Panc1 (cell line): ENCODE measurements around the gene CASP3. TPM values are rescaled to one million over a fixed set of nuclear protein-coding genes. Genes with fewer than 3 reads are reported as not detected.

Source experiments
- ATAC-seq: fragments of 200-7000 bp; cut with Tn5 transposase; 2 replicates; pipeline ENCODE4 v1.9.1; 2020; ENCODE audit warnings: mild to moderate bottlenecking, moderate library complexity
- BruUV-seq: library from RNA; stranded (reverse); fragments of 400-500 nt; replicated peaks from 2 replicates; lab custom pipeline; 2021; lab: Mats Ljungman, UMichigan
- CTCF ChIA-PET: fragments of 300-600 bp; sonication (Branson Sonifier 250); formaldehyde crosslinking; loops from one replicate; lab custom pipeline; 2022; ENCODE audit warnings: antibody characterized with exemption; lab: Charles Lee
- POLR2A ChIA-PET: fragments of 300-600 bp; sonication (Branson Sonifier 250); formaldehyde crosslinking; loops from one replicate; lab custom pipeline; 2022; ENCODE audit warnings: antibody characterized with exemption; lab: Charles Lee
- DNase-seq: peaks from one replicate; pipeline ENCODE4 v3.0.0-alpha.2; 2010; ENCODE audit warnings: low read depth, low spot score
- H3K27ac ChIP-seq: 2 replicates; pipeline ENCODE4 v1.5.1; 2011; ENCODE audit warnings: mild to moderate bottlenecking, low read length, inconsistent platforms
- H3K27me3 ChIP-seq: fragments of 200-500 bp; sonication (Bioruptor generic); 2 replicates; pipeline ENCODE4 v1.6.0; 2014; ENCODE audit warnings: low read length, inconsistent platforms; ENCODE audit not compliant: control insufficient read depth, insufficient read depth
- H3K36me3 ChIP-seq: fragments of 200-500 bp; sonication (Bioruptor generic); 2 replicates; pipeline ENCODE4 v1.5.1; 2014; ENCODE audit warnings: inconsistent platforms, mild to moderate bottlenecking, low read length, moderate library complexity; ENCODE audit not compliant: control insufficient read depth, insufficient read depth
- H3K4me1 ChIP-seq: 2 replicates; pipeline ENCODE4 v1.5.1; 2011; ENCODE audit warnings: inconsistent platforms, mild to moderate bottlenecking, low read length, moderate library complexity; ENCODE audit not compliant: control insufficient read depth, insufficient read depth
- H3K4me3 ChIP-seq, 2 experiments: 2 replicates each; pipeline ENCODE4 v1.5.1; 2011 to 2012; ENCODE audit warnings: low read depth in 2 of 2, low read length in 2 of 2, mild to moderate bottlenecking in 2 of 2, inconsistent platforms in 1 of 2, moderate library complexity in 1 of 2
- H3K9me3 ChIP-seq: fragments of 200-500 bp; sonication (Bioruptor generic); 2 replicates; pipeline ENCODE4 v1.5.1; 2014; ENCODE audit warnings: low read depth, mild to moderate bottlenecking, inconsistent platforms, low read length, moderate library complexity; ENCODE audit not compliant: control insufficient read depth, insufficient read depth
- POLR2AphosphoS5 ChIP-seq: IDR thresholded peaks from 2 replicates; pipeline ENCODE4 v1.6.1; 2012; ENCODE audit warnings: mild to moderate bottlenecking, low read depth, low read length, moderate library complexity
- REST ChIP-seq, 2 experiments: IDR thresholded peaks; 2 replicates each; pipeline ENCODE4 v1.6.1; 2011 to 2012; ENCODE audit warnings: low read depth in 2 of 2, control low read depth in 1 of 2, low read length in 1 of 2, mild to moderate bottlenecking in 1 of 2, moderate library complexity in 1 of 2; ENCODE audit not compliant: insufficient read depth in 1 of 2
- SIN3A ChIP-seq: IDR thresholded peaks from 2 replicates; pipeline ENCODE4 v1.6.1; 2012; ENCODE audit warnings: low read depth, mild to moderate bottlenecking, low read length, moderate library complexity, borderline replicate concordance; ENCODE audit not compliant: insufficient read depth
- TCF7L2 ChIP-seq: IDR thresholded peaks from 2 replicates; pipeline ENCODE4 v1.6.1; 2011; ENCODE audit warnings: mild to moderate bottlenecking, low read depth, low read length, inconsistent platforms
- in situ Hi-C: cut with HindIII; loops from 2 replicates; pipeline ENCODE4 v1.10.0; 2016; ENCODE audit warnings: low sequenced_read_pairs, low pct_unique_long_range_greater_than_20kb
- intact Hi-C: fragments of 100-400 bp; cut with micrococcal nuclease; formaldehyde crosslinking; loops from one replicate; pipeline ENCODE4 v1.10.0; 2022; ENCODE audit not compliant: unreplicated experiment
- total RNA-seq: library from RNA; stranded (reverse); gene quantifications from one replicate; pipeline ENCODE4 v1.2.1, GENCODE V29; 2021; ENCODE audit not compliant: unreplicated experiment
- TF ChIP-seq, protein P1 (sequence below): fragments of 450-650 bp; IDR thresholded peaks from 2 replicates; pipeline ENCODE4 v1.5.1; 2017; ENCODE audit warnings: mild to moderate bottlenecking

CASP3 gene
- total RNA-seq, 1 experiment from 2014 or later = 24.3 TPM

GRCh38 chr4:184591070-184591677 lies 58.1 kb downstream of the CASP3 start:
- no peak for ATAC-seq
- CTCF ChIA-PET = no interaction called here

GRCh38 chr4:184590196-184590595 lies 59.1 kb downstream of the CASP3 start:
- no TSS peak for BruUV-seq
- ChIA-PET CTCF (no interaction called here), POLR2A (no interaction called here)
- no peak overlapping the region for H3K27ac ChIP-seq
- H3K4me1 ChIP-seq = no peaks in the 10 kb centered on the region
- DNase-seq (no peak), ATAC-seq (no peak)
- no peaks in the 10 kb centered on the region for H3K36me3 ChIP-seq
- no peaks in the 10 kb centered on the region for H3K9me3 ChIP-seq
- no peak for TF ChIP-seq REST (IDR thresholded peaks at IDR 0.05; ENCODE audit: insufficient read depth in 1 of 2, low read depth in 2 of 2, low read length in 1 of 2)
- TF ChIP-seq, protein P1, sequence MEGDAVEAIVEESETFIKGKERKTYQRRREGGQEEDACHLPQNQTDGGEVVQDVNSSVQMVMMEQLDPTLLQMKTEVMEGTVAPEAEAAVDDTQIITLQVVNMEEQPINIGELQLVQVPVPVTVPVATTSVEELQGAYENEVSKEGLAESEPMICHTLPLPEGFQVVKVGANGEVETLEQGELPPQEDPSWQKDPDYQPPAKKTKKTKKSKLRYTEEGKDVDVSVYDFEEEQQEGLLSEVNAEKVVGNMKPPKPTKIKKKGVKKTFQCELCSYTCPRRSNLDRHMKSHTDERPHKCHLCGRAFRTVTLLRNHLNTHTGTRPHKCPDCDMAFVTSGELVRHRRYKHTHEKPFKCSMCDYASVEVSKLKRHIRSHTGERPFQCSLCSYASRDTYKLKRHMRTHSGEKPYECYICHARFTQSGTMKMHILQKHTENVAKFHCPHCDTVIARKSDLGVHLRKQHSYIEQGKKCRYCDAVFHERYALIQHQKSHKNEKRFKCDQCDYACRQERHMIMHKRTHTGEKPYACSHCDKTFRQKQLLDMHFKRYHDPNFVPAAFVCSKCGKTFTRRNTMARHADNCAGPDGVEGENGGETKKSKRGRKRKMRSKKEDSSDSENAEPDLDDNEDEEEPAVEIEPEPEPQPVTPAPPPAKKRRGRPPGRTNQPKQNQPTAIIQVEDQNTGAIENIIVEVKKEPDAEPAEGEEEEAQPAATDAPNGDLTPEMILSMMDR = no peak
- TF ChIP-seq SIN3A = no peak
- no peaks in the 10 kb centered on the region for H3K27me3 ChIP-seq
- no peak overlapping the region for H3K4me3 ChIP-seq
- in situ Hi-C loops (no loop called here), intact Hi-C loops (no loop called here)

More at GRCh38 chr4:184591070-184591677, 58.1 kb downstream of the CASP3 start:
- DNase-seq = no peak
- Histone ChIP-seq H3K4me1 (no peaks in the 10 kb centered on the region), H3K27ac (no peak overlapping the region), H3K9me3 (no peaks in the 10 kb centered on the region), H3K4me3 (no peak overlapping the region), H3K27me3 (no peaks in the 10 kb centered on the region), H3K36me3 (no peaks in the 10 kb centered on the region)
- no TSS peak for BruUV-seq
- TF ChIP-seq POLR2AphosphoS5 = no peak
- TF ChIP-seq REST (IDR thresholded peaks at IDR 0.05; ENCODE audit: insufficient read depth in 1 of 2, low read depth in 2 of 2, low read length in 1 of 2) = no peak
- no peak for TF ChIP-seq TCF7L2
- POLR2A ChIA-PET = interaction anchor here (0.6 kb wide), 1 partner anchor 735 kb away, joined by 3 read pairs; no protein-coding TSS in a partner anchor
- in situ Hi-C loops = no loop called here
- intact Hi-C loops = no loop called here
